CD4-positive, alpha-beta T cell treated with Interleukin-15 for 1 hour (primary cell): ENCODE results near the gene PDE8B.

Source experiments
- DNase-seq: peaks from one replicate; pipeline ENCODE4 v3.0.0-alpha.2; 2020

Gene PDE8B

GRCh38 chr5:77210091-77210963 is at the start of gene PDE8B:
Gene PDE8B (plus strand): TSS chr5:77210680. CDS start chr5:77210926, 246 bp downstream.
- no peak for DNase-seq

GRCh38 chr5:77163453-77163852 is 47.0 kb upstream of the PDE8B start:
- no peak for DNase-seq

- no peak for DNase-seq
Observed at GRCh38 chr5:77167063-77167462, 43.4 kb upstream of the PDE8B start.

GRCh38 chr5:77167695-77168121 is 42.8 kb upstream of the PDE8B start:
- DNase-seq: no peak

- DNase-seq: no peak
Observed at GRCh38 chr5:77168161-77168878, 42.2 kb upstream of the PDE8B start.

GRCh38 chr5:77168879-77169244 is 41.6 kb upstream of the PDE8B start:
- no peak for DNase-seq

GRCh38 chr5:77170196-77170890 is 40.1 kb upstream of the PDE8B start:
- DNase-seq: no peak

GRCh38 chr5:77171141-77171910 is 39.2 kb upstream of the PDE8B start:
- no peak for DNase-seq

- DNase-seq: no peak
Observed at GRCh38 chr5:77172713-77173328, 37.7 kb upstream of the PDE8B start.

- no peak for DNase-seq
Observed at GRCh38 chr5:77174526-77174925, 36.0 kb upstream of the PDE8B start.

- DNase-seq: no peak
Observed at GRCh38 chr5:77175231-77175630, 35.2 kb upstream of the PDE8B start.

GRCh38 chr5:77176429-77176828 is 34.1 kb upstream of the PDE8B start:
- DNase-seq: no peak

- no peak for DNase-seq
Observed at GRCh38 chr5:77177576-77177975, 32.9 kb upstream of the PDE8B start.

GRCh38 chr5:77180167-77181081 is 30.1 kb upstream of the PDE8B start:
- no peak for DNase-seq

GRCh38 chr5:77181173-77181572 is 29.3 kb upstream of the PDE8B start:
- no peak for DNase-seq

GRCh38 chr5:77181596-77182304 is 28.7 kb upstream of the PDE8B start:
- no peak for DNase-seq

GRCh38 chr5:77182367-77182766 is 28.1 kb upstream of the PDE8B start:
- DNase-seq: no peak

GRCh38 chr5:77186652-77187370 is 23.7 kb upstream of the PDE8B start:
- DNase-seq: no peak

GRCh38 chr5:77189421-77189820 is 21.1 kb upstream of the PDE8B start:
- DNase-seq: no peak
